Muscle layer of colon (tissue), 2 donors: ENCODE results near the gene OPRD1.

Source experiments
- H3K27ac ChIP-seq: one replicate; pipeline ENCODE4 v1.7.0; 2013; ENCODE audit warnings: low read depth, mild to moderate bottlenecking, low read length, moderate library complexity
- H3K27me3 ChIP-seq, 2 donors: one replicate each; pipeline ENCODE4 v1.7.0; 2013; ENCODE audit warnings: low read length in 2 of 2, mild to moderate bottlenecking in 2 of 2; ENCODE audit not compliant: insufficient read depth in 2 of 2, control insufficient read depth in 1 of 2
- H3K36me3 ChIP-seq: one replicate; pipeline ENCODE4 v1.7.0; 2013; ENCODE audit warnings: mild to moderate bottlenecking, low read length; ENCODE audit not compliant: insufficient read depth
- H3K4me1 ChIP-seq: one replicate; pipeline ENCODE4 v1.7.0; 2013; ENCODE audit warnings: mild to moderate bottlenecking, low read length; ENCODE audit not compliant: insufficient read depth
- H3K4me3 ChIP-seq, 2 donors: one replicate each; pipeline ENCODE4 v1.7.0; 2013; ENCODE audit warnings: low read length in 2 of 2, low read depth in 1 of 2, mild to moderate bottlenecking in 1 of 2, moderate library complexity in 1 of 2
- H3K9ac ChIP-seq: one replicate; pipeline ENCODE4 v1.7.0; 2013; ENCODE audit warnings: low read length
- H3K9me3 ChIP-seq: one replicate; pipeline ENCODE4 v1.7.0; 2013; ENCODE audit warnings: mild to moderate bottlenecking, low read length
- donor health status: abdominal sarcoma.
- donor health status: Adenocarcinoma of cecum.

Gene OPRD1

GRCh38 chr1:28917757-28918118, 105.8 kb downstream of the OPRD1 start:
- Histone ChIP-seq H3K4me1 (peaks cover 13% of the 10 kb centered on the region), H3K27ac (no peak overlapping the region), H3K27me3 (no peaks in the 10 kb centered on the region)

More at GRCh38 chr1:28917757-28918118, 105.8 kb downstream of the OPRD1 start:
- H3K9me3 ChIP-seq, result no peaks in the 10 kb centered on the region
- no peaks in the 10 kb centered on the region for H3K36me3 ChIP-seq
- H3K4me3 ChIP-seq, result no peak overlapping the region
- H3K9ac ChIP-seq, result no peak overlapping the region
